ENCODE results near the gene ZDHHC14. TPM values are rescaled to one million over a fixed set of nuclear protein-coding genes. Genes with fewer than 3 reads are reported as not detected.

The ZDHHC14 gene
- total RNA-seq, 2 donors from 2014 or later = 10.2 to 10.6 TPM

- no peak overlapping the region for H3K27ac ChIP-seq
- H3K9me3 ChIP-seq = no peaks in the 10 kb centered on the region
- ATAC-seq (no peak), DNase-seq (no peak)
- intact Hi-C loops (cut with DNase I) = no loop called here
- TF ChIP-seq CTCF (IDR thresholded peaks at IDR 0.05) = no peak
- TF ChIP-seq POLR2A (IDR thresholded peaks at IDR 0.05) = no peak
- no peaks in the 10 kb centered on the region for H3K36me3 ChIP-seq (replicated peaks in 1 of 2; ENCODE audit: insufficient read depth in 1 of 2, low read depth in 2 of 2)
- H3K4me1 ChIP-seq = peaks cover 5% of the 10 kb centered on the region
- no peaks in the 10 kb centered on the region for H3K27me3 ChIP-seq
- WGBS, 2 donors = 91 to 98% methylated on average over 3 of the region's 3 CpGs
- no peak overlapping the region for H3K4me3 ChIP-seq
Measured at GRCh38 chr6:157376241-157376640, 4.7 kb upstream of the ZDHHC14 start.

GRCh38 chr6:157376706-157377230 lies 4.2 kb upstream of the ZDHHC14 start:
- Histone ChIP-seq H3K27me3 (no peaks in the 10 kb centered on the region), H3K36me3 (replicated peaks in 1 of 2; ENCODE audit: insufficient read depth in 1 of 2, low read depth in 2 of 2) (no peaks in the 10 kb centered on the region), H3K4me1 (peaks cover 5% of the 10 kb centered on the region), H3K9me3 (no peaks in the 10 kb centered on the region), H3K4me3 (no peak overlapping the region), H3K27ac (no peak overlapping the region)
- WGBS, 2 donors = 73 to 75% methylated on average over 9 of the region's 9 CpGs
- TF ChIP-seq POLR2A (IDR thresholded peaks at IDR 0.05) (no peak), CTCF (IDR thresholded peaks at IDR 0.05) (no peak)
- intact Hi-C loops (cut with DNase I) = no loop called here
- DNase-seq (peak in 1 of 4 donors; percentile 13), ATAC-seq (no peak)

GRCh38 chr6:157379656-157380457 lies 1.1 kb upstream of the ZDHHC14 start:
- DNase-seq = peak; percentile 88 to 93 (median 91)
- ATAC-seq = peak; percentile 77
- Histone ChIP-seq H3K36me3 (replicated peaks in 1 of 2; ENCODE audit: insufficient read depth in 1 of 2, low read depth in 2 of 2) (no peaks in the 10 kb centered on the region), H3K27ac (peak overlapping the region; percentile 68 to 96 (median 93)), H3K27me3 (no peaks in the 10 kb centered on the region), H3K4me1 (peaks cover 14% of the 10 kb centered on the region), H3K4me3 (peak overlapping the region; percentile 81 to 100), H3K9me3 (no peaks in the 10 kb centered on the region)
- intact Hi-C loops (cut with DNase I) = loop anchor here (10.0 kb wide), 1 partner anchor 55 kb away; the partner anchor contains the start of gene TMEM242
- 0% methylated on average over 37 to 44 of the region's 45 CpGs for WGBS, 2 donors
- TF ChIP-seq POLR2A (IDR thresholded peaks at IDR 0.05) = no peak
- TF ChIP-seq CTCF (IDR thresholded peaks at IDR 0.05) = no peak

GRCh38 chr6:157380458-157380778 lies 572 bp upstream of the ZDHHC14 start:
- peak in 2 of 4 donors; percentile 8 to 16 for DNase-seq
- H3K27ac ChIP-seq = peak overlapping the region; percentile 68 to 96 (median 93)
- no peaks in the 10 kb centered on the region for H3K9me3 ChIP-seq
- peak; percentile 0 for ATAC-seq
- H3K36me3 ChIP-seq (replicated peaks in 1 of 2; ENCODE audit: insufficient read depth in 1 of 2, low read depth in 2 of 2) = no peaks in the 10 kb centered on the region
- TF ChIP-seq POLR2A (IDR thresholded peaks at IDR 0.05) (no peak), CTCF (IDR thresholded peaks at IDR 0.05) (no peak)
- intact Hi-C loops (cut with DNase I) = loop anchor here (10.0 kb wide), 1 partner anchor 56 kb away; the partner anchor contains the start of gene TMEM242
- H3K4me3 ChIP-seq = peak overlapping the region; percentile 81 to 100
- 0% methylated on average over 4 to 25 of the region's 28 CpGs for WGBS, 2 donors
- H3K4me1 ChIP-seq = peaks cover 19% of the 10 kb centered on the region
- no peaks in the 10 kb centered on the region for H3K27me3 ChIP-seq

Measured in body of pancreas (tissue), 4 donors.